Activated CD8-positive, alpha-beta T cell treated with anti-CD3 and anti-CD28 coated beads, Interleukin-2, amount 10 ng/mL, durations not matched to agents 7 days and 5 days (primary cell): ENCODE measurements around the gene SCIMP. TPM values are rescaled to one million over a fixed set of nuclear protein-coding genes. Genes with fewer than 3 reads are reported as not detected.

Experiments used
- ATAC-seq: fragments of 150-1000 bp; cut with Tn5 transposase; one replicate; pipeline ENCODE4 v1.10.0; 2021; ENCODE audit warnings: moderate library complexity
- CTCF ChIA-PET: fragments of 350-600 bp; sonication (Branson Sonifier 250); formaldehyde crosslinking; loops from one replicate; lab custom pipeline; 2021; ENCODE audit warnings: antibody characterized with exemption; lab: Charles Lee
- POLR2A ChIA-PET: fragments of 350-600 bp; sonication (Branson Sonifier 250); formaldehyde crosslinking; loops from one replicate; lab custom pipeline; 2021; ENCODE audit warnings: antibody characterized with exemption; lab: Charles Lee
- DNase-seq: peaks from one replicate; pipeline ENCODE4 v3.0.0-alpha.2; 2020
- H3K27ac Mint-ChIP-seq: one replicate; pipeline ENCODE4 v1.8.0; 2021; ENCODE audit warnings: mild to moderate bottlenecking, mixed read lengths
- H3K27me3 Mint-ChIP-seq: one replicate; pipeline ENCODE4 v1.8.0; 2021; ENCODE audit warnings: low read depth, mixed read lengths
- H3K36me3 Mint-ChIP-seq: one replicate; pipeline ENCODE4 v1.8.0; 2021; ENCODE audit warnings: low read depth, mixed read lengths
- H3K4me1 Mint-ChIP-seq: one replicate; pipeline ENCODE4 v1.8.0; 2021; ENCODE audit warnings: low read depth, mixed read lengths
- H3K4me3 Mint-ChIP-seq: one replicate; pipeline ENCODE4 v1.8.0; 2021; ENCODE audit warnings: mild to moderate bottlenecking, mixed read lengths
- H3K9me3 Mint-ChIP-seq: one replicate; pipeline ENCODE4 v1.8.0; 2022; ENCODE audit warnings: mixed read lengths; ENCODE audit not compliant: insufficient read depth
- total RNA-seq, 2 experiments: library from RNA; stranded (reverse); gene quantifications; one replicate each; pipeline ENCODE4 v1.2.3, GENCODE V29; 2021

Gene SCIMP
- total RNA-seq, 2 experiments from 2014 or later = not detected

GRCh38 chr17:5209396-5209795 lies 25.3 kb downstream of the SCIMP start:
- Mint-ChIP-seq H3K4me1 (no peaks in the 10 kb centered on the region), H3K4me3 (no peak overlapping the region), H3K9me3 (no peaks in the 10 kb centered on the region), H3K27me3 (no peaks in the 10 kb centered on the region), H3K36me3 (no peaks in the 10 kb centered on the region), H3K27ac (no peak overlapping the region)
- DNase-seq (no peak), ATAC-seq (no peak)
- POLR2A ChIA-PET = no interaction called here
- CTCF ChIA-PET = no interaction called here

- Mint-ChIP-seq H3K9me3 (no peaks in the 10 kb centered on the region), H3K4me3 (no peak overlapping the region), H3K36me3 (no peaks in the 10 kb centered on the region), H3K4me1 (no peaks in the 10 kb centered on the region), H3K27me3 (no peaks in the 10 kb centered on the region), H3K27ac (no peak overlapping the region)
- ChIA-PET POLR2A (no interaction called here), CTCF (no interaction called here)
- ATAC-seq (no peak), DNase-seq (no peak)
These were observed 30.8 kb downstream of the SCIMP start for GRCh38 chr17:5203908-5204294.

- H3K9me3 Mint-ChIP-seq = no peaks in the 10 kb centered on the region
- peaks cover 3% of the 10 kb centered on the region for H3K4me1 Mint-ChIP-seq
- ChIA-PET CTCF (no interaction called here), POLR2A (no interaction called here)
- no peak overlapping the region for H3K27ac Mint-ChIP-seq
- DNase-seq (no peak), ATAC-seq (no peak)
- H3K4me3 Mint-ChIP-seq = no peak overlapping the region
- no peaks in the 10 kb centered on the region for H3K36me3 Mint-ChIP-seq
- H3K27me3 Mint-ChIP-seq = no peaks in the 10 kb centered on the region
These were observed 31.3 kb downstream of the SCIMP start for GRCh38 chr17:5203178-5203907.

- Mint-ChIP-seq H3K36me3 (no peaks in the 10 kb centered on the region), H3K27ac (no peak overlapping the region), H3K9me3 (no peaks in the 10 kb centered on the region), H3K27me3 (no peaks in the 10 kb centered on the region), H3K4me3 (no peak overlapping the region), H3K4me1 (peaks cover 8% of the 10 kb centered on the region)
- POLR2A ChIA-PET = no interaction called here
- CTCF ChIA-PET = interaction anchor here (1.0 to 1.3 kb wide), 2 partner anchors 9 to 11 kb away, joined by 3 read pairs; partner anchors contain the start of gene ZNF594
- no peak for ATAC-seq
- no peak for DNase-seq
These were observed 33.6 kb downstream of the SCIMP start for GRCh38 chr17:5201011-5201410.

GRCh38 chr17:5200360-5200759 lies 34.3 kb downstream of the SCIMP start:
- ChIA-PET POLR2A (no interaction called here), CTCF (interaction anchor here (0.7 to 1.3 kb wide), 2 partner anchors 8 to 20 kb away, joined by 3 read pairs; partner anchors contain the start of gene ZNF594)
- H3K27ac Mint-ChIP-seq = no peak overlapping the region
- H3K9me3 Mint-ChIP-seq = no peaks in the 10 kb centered on the region
- no peaks in the 10 kb centered on the region for H3K27me3 Mint-ChIP-seq
- DNase-seq = no peak
- no peak for ATAC-seq
- no peaks in the 10 kb centered on the region for H3K36me3 Mint-ChIP-seq
- peaks cover 8% of the 10 kb centered on the region for H3K4me1 Mint-ChIP-seq
- no peak overlapping the region for H3K4me3 Mint-ChIP-seq

GRCh38 chr17:5198472-5198871 lies 36.2 kb downstream of the SCIMP start:
- H3K27ac Mint-ChIP-seq = peak overlapping the region; percentile 30
- DNase-seq = no peak
- no peak for ATAC-seq
- H3K27me3 Mint-ChIP-seq = no peaks in the 10 kb centered on the region
- POLR2A ChIA-PET = no interaction called here
- no peaks in the 10 kb centered on the region for H3K9me3 Mint-ChIP-seq
- H3K36me3 Mint-ChIP-seq = no peaks in the 10 kb centered on the region
- H3K4me3 Mint-ChIP-seq = no peak overlapping the region
- peaks cover 8% of the 10 kb centered on the region for H3K4me1 Mint-ChIP-seq
- CTCF ChIA-PET = interaction anchor here (0.8 to 2.6 kb wide), 6 partner anchors 29 to 252 kb away, joined by 3 to 22 read pairs (median 4); partner anchors contain the start of gene C1QBP

GRCh38 chr17:5194346-5194745 lies 40.3 kb downstream of the SCIMP start:
- H3K36me3 Mint-ChIP-seq = peaks cover 26% of the 10 kb centered on the region
- POLR2A ChIA-PET = no interaction called here
- DNase-seq (no peak), ATAC-seq (no peak)
- H3K4me1 Mint-ChIP-seq = peaks cover 36% of the 10 kb centered on the region
- H3K4me3 Mint-ChIP-seq = no peak overlapping the region
- H3K27me3 Mint-ChIP-seq = no peaks in the 10 kb centered on the region
- CTCF ChIA-PET = interaction anchor here (1.0 to 2.1 kb wide), 2 partner anchors 44 to 245 kb away, joined by 3 to 5 read pairs; partner anchors contain the start of gene C1QBP
- peaks cover 5% of the 10 kb centered on the region for H3K9me3 Mint-ChIP-seq
- no peak overlapping the region for H3K27ac Mint-ChIP-seq

GRCh38 chr17:5191541-5192417 lies 42.9 kb downstream of the SCIMP start, which contains the start of gene ZNF594:
TSS of gene ZNF594 (minus strand) at chr17:5191868. CDS start at chr17:5184256, 7,612 bp downstream.
- peak within 1 kb of the TSS; percentile 93 for H3K4me3 Mint-ChIP-seq
- ChIA-PET CTCF (interaction anchor here (1.1 to 2.0 kb wide), 11 partner anchors 9 to 248 kb away, joined by 3 to 11 read pairs (median 4); partner anchors contain the start of genes C1QBP, SCIMP and ZFP3), POLR2A (interaction anchor here (0.5 to 1.4 kb wide), 10 partner anchors 9 to 231 kb away, joined by 3 to 7 read pairs (median 3); partner anchors contain the start of genes NUP88 and RPAIN)
- peaks cover 28% of the 10 kb centered on the region for H3K4me1 Mint-ChIP-seq
- H3K36me3 Mint-ChIP-seq = peaks cover 44% of the 10 kb centered on the region
- peak; percentile 98 for DNase-seq
- ATAC-seq = peak; percentile 100
- H3K27ac Mint-ChIP-seq = peak within 1 kb of the TSS; percentile 96
- no peaks in the 10 kb centered on the region for H3K27me3 Mint-ChIP-seq
- peaks cover 18% of the 10 kb centered on the region for H3K9me3 Mint-ChIP-seq

GRCh38 chr17:5184288-5184687 lies 50.4 kb downstream of the SCIMP start:
- CTCF ChIA-PET = no interaction called here
- DNase-seq (no peak), ATAC-seq (no peak)
- no peak overlapping the region for H3K27ac Mint-ChIP-seq
- peaks cover 5% of the 10 kb centered on the region for H3K4me1 Mint-ChIP-seq
- H3K9me3 Mint-ChIP-seq = peaks cover 63% of the 10 kb centered on the region
- no peaks in the 10 kb centered on the region for H3K27me3 Mint-ChIP-seq
- POLR2A ChIA-PET = no interaction called here
- no peak overlapping the region for H3K4me3 Mint-ChIP-seq
- H3K36me3 Mint-ChIP-seq = peaks cover 79% of the 10 kb centered on the region

- Mint-ChIP-seq H3K9me3 (peaks cover 67% of the 10 kb centered on the region), H3K27ac (no peak overlapping the region), H3K36me3 (peaks cover 80% of the 10 kb centered on the region), H3K4me3 (no peak overlapping the region), H3K27me3 (no peaks in the 10 kb centered on the region), H3K4me1 (peaks cover 5% of the 10 kb centered on the region)
- CTCF ChIA-PET = no interaction called here
- ATAC-seq (no peak), DNase-seq (no peak)
- POLR2A ChIA-PET = interaction anchor here (1.7 kb wide), 1 partner anchor 8 kb away, joined by 7 read pairs; the partner anchor contains the start of gene ZNF594
These were observed 51.3 kb downstream of the SCIMP start for GRCh38 chr17:5183410-5183793.

- H3K9me3 Mint-ChIP-seq = peaks cover 67% of the 10 kb centered on the region
- peaks cover 5% of the 10 kb centered on the region for H3K4me1 Mint-ChIP-seq
- POLR2A ChIA-PET = interaction anchor here (1.7 kb wide), 1 partner anchor 9 kb away, joined by 7 read pairs; the partner anchor contains the start of gene ZNF594
- no peak overlapping the region for H3K27ac Mint-ChIP-seq
- no peaks in the 10 kb centered on the region for H3K27me3 Mint-ChIP-seq
- H3K4me3 Mint-ChIP-seq = no peak overlapping the region
- DNase-seq (no peak), ATAC-seq (no peak)
- CTCF ChIA-PET = interaction anchor here (0.9 to 1.8 kb wide), 2 partner anchors 8 to 67 kb away, joined by 3 to 4 read pairs; partner anchors contain the start of gene ZNF594
- peaks cover 74% of the 10 kb centered on the region for H3K36me3 Mint-ChIP-seq
These were observed 51.9 kb downstream of the SCIMP start for GRCh38 chr17:5182597-5183409.
